Activated B cell treated with CpG ODN at 0.5 μM for 24 hours (primary cell): ENCODE results near the gene MACC1. TPM values are rescaled to one million over a fixed set of nuclear protein-coding genes. Genes with fewer than 3 reads are reported as not detected.

Experiments used
- ATAC-seq: fragments of 200-7000 bp; cut with Tn5 transposase; one replicate; pipeline ENCODE4 v1.10.0; 2021; ENCODE audit warnings: low read depth, mild to moderate bottlenecking, moderate library complexity
- CTCF ChIA-PET: fragments of 350-600 bp; sonication (Branson Sonifier 250); formaldehyde crosslinking; loops from one replicate; lab custom pipeline; 2021; ENCODE audit warnings: antibody characterized with exemption; lab: Charles Lee
- POLR2A ChIA-PET: fragments of 350-600 bp; sonication (Branson Sonifier 250); formaldehyde crosslinking; loops from one replicate; lab custom pipeline; 2021; ENCODE audit warnings: antibody characterized with exemption; lab: Charles Lee
- DNase-seq: peaks from one replicate; pipeline ENCODE4 v3.0.0; 2022
- H3K27ac Mint-ChIP-seq: one replicate; pipeline ENCODE4 v1.8.0; 2020; ENCODE audit warnings: mixed read lengths
- H3K27me3 Mint-ChIP-seq: one replicate; pipeline ENCODE4 v1.8.0; 2021; ENCODE audit warnings: mixed read lengths
- H3K36me3 Mint-ChIP-seq: one replicate; pipeline ENCODE4 v1.8.0; 2021; ENCODE audit warnings: low read depth, mixed read lengths
- H3K4me1 Mint-ChIP-seq: one replicate; pipeline ENCODE4 v1.8.0; 2021; ENCODE audit warnings: mixed read lengths
- H3K4me3 Mint-ChIP-seq: one replicate; pipeline ENCODE4 v1.8.0; 2020; ENCODE audit warnings: mild to moderate bottlenecking, mixed read lengths
- H3K9me3 Mint-ChIP-seq: one replicate; pipeline ENCODE4 v1.8.0; 2020; ENCODE audit warnings: mixed read lengths
- CTCF ChIP-seq: fragments of 200-600 bp; IDR thresholded peaks from one replicate; pipeline ENCODE4 v1.8.0; 2022; ENCODE audit warnings: antibody characterized with exemption, mild to moderate bottlenecking
- intact Hi-C: fragments of 100-400 bp; cut with micrococcal nuclease; formaldehyde crosslinking; loops from one replicate; pipeline ENCODE4 v1.15.1; 2024
- total RNA-seq: library from RNA; stranded (reverse); gene quantifications from 2 replicates; pipeline ENCODE4 v1.2.3, GENCODE V29; 2022

The MACC1 gene
- total RNA-seq, 1 donor from 2014 or later, result 20.3 TPM

GRCh38 chr7:20141002-20141345 lies 76.2 kb downstream of the MACC1 start:
- ChIA-PET CTCF (no interaction called here), POLR2A (no interaction called here)
- intact Hi-C loops, result no loop called here
- TF ChIP-seq CTCF, result no peak
- H3K27me3 Mint-ChIP-seq, result no peaks in the 10 kb centered on the region
- ATAC-seq (no peak), DNase-seq (no peak)
- H3K4me1 Mint-ChIP-seq, result peaks cover 9% of the 10 kb centered on the region
- H3K36me3 Mint-ChIP-seq, result peaks cover 23% of the 10 kb centered on the region
- no peaks in the 10 kb centered on the region for H3K9me3 Mint-ChIP-seq
- no peak overlapping the region for H3K4me3 Mint-ChIP-seq
- H3K27ac Mint-ChIP-seq, result no peak overlapping the region

GRCh38 chr7:20140291-20141001 lies 76.7 kb downstream of the MACC1 start:
- peaks cover 9% of the 10 kb centered on the region for H3K4me1 Mint-ChIP-seq
- H3K27ac Mint-ChIP-seq, result no peak overlapping the region
- DNase-seq (no peak), ATAC-seq (no peak)
- no peaks in the 10 kb centered on the region for H3K27me3 Mint-ChIP-seq
- no peaks in the 10 kb centered on the region for H3K9me3 Mint-ChIP-seq
- intact Hi-C loops, result no loop called here
- H3K36me3 Mint-ChIP-seq, result peaks cover 23% of the 10 kb centered on the region
- POLR2A ChIA-PET, result no interaction called here
- H3K4me3 Mint-ChIP-seq, result no peak overlapping the region
- no peak for TF ChIP-seq CTCF
- CTCF ChIA-PET, result no interaction called here

- Mint-ChIP-seq H3K27me3 (no peaks in the 10 kb centered on the region), H3K36me3 (peaks cover 9% of the 10 kb centered on the region), H3K27ac (no peak overlapping the region), H3K9me3 (no peaks in the 10 kb centered on the region), H3K4me1 (peaks cover 9% of the 10 kb centered on the region), H3K4me3 (no peak overlapping the region)
- ChIA-PET POLR2A (no interaction called here), CTCF (no interaction called here)
- DNase-seq (no peak), ATAC-seq (no peak)
- no peak for TF ChIP-seq CTCF
- intact Hi-C loops, result no loop called here
These were observed 80.5 kb downstream of the MACC1 start for GRCh38 chr7:20136647-20137046.

- intact Hi-C loops, result no loop called here
- H3K4me1 Mint-ChIP-seq, result no peaks in the 10 kb centered on the region
- no peak for DNase-seq
- ATAC-seq, result no peak
- no peak for TF ChIP-seq CTCF
- POLR2A ChIA-PET, result no interaction called here
- CTCF ChIA-PET, result no interaction called here
- no peaks in the 10 kb centered on the region for H3K9me3 Mint-ChIP-seq
- H3K4me3 Mint-ChIP-seq, result no peak overlapping the region
- no peak overlapping the region for H3K27ac Mint-ChIP-seq
- H3K27me3 Mint-ChIP-seq, result no peaks in the 10 kb centered on the region
- no peaks in the 10 kb centered on the region for H3K36me3 Mint-ChIP-seq
These were observed 83.4 kb downstream of the MACC1 start for GRCh38 chr7:20133803-20134202.

- CTCF ChIA-PET, result no interaction called here
- H3K9me3 Mint-ChIP-seq, result no peaks in the 10 kb centered on the region
- no peaks in the 10 kb centered on the region for H3K36me3 Mint-ChIP-seq
- H3K27ac Mint-ChIP-seq, result no peak overlapping the region
- intact Hi-C loops, result no loop called here
- POLR2A ChIA-PET, result no interaction called here
- DNase-seq (no peak), ATAC-seq (no peak)
- TF ChIP-seq CTCF, result no peak
- no peaks in the 10 kb centered on the region for H3K4me1 Mint-ChIP-seq
- no peaks in the 10 kb centered on the region for H3K27me3 Mint-ChIP-seq
- H3K4me3 Mint-ChIP-seq, result no peak overlapping the region
These were observed 84.6 kb downstream of the MACC1 start for GRCh38 chr7:20132585-20132984.
